Measurements from ENCODE around the gene FCSK.

The FCSK gene

DNA sequence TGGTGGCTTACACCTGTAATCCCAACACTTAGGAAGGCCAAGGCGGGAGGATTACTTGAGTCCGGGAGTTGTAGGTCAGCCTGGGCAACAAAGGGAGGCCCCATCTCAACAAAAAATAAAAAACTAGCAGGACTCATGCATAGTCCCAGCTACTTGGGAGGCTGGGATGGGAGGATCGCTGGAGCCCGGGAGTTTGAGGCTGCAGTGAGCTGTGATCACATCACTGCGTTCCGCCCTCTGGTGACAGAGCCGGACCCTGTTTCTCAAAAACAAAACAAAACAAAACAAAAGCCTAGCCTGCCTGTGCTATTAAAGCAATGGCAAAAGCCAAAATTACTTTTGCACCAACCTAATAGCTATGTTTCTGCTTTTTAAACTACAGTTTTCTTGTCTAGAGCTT, 1.5 kb downstream of the FCSK start:
- ATAC-seq = no peak

DNA sequence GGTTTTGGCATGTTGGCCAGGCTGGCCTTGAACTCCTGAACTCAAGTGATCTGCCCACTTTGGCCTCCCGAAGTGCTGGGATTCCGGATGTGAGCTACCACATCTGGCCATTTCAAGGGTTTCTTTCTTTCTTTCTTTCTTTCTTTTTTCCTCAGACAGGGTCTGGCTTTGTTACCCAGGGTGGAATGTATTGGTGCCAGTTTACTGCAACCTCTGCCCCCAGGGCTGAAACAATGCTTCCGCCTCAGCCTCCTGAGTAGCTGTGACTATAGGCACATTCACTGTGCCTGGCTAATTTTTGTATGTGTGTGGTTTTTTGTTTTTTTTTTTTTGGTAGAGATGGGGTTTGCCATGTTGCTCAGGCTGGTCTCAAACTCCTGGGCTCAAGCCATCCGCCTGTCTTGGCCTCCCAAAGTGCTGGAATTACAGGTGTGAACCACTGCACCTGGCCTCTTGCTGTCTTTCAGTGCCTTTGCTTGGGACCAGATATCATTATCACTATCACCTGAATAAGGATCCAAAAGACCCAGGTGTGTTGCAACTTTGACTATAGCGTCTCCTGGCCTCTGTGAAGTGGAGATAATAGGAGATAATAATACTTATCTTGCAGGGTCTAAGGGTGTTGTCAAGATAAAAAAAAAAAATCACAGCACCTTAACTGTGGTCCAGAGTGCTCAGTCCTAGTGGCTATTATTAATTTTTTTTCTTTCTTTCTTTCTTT, 3.2 kb downstream of the FCSK start:
- no peak for ATAC-seq

DNA sequence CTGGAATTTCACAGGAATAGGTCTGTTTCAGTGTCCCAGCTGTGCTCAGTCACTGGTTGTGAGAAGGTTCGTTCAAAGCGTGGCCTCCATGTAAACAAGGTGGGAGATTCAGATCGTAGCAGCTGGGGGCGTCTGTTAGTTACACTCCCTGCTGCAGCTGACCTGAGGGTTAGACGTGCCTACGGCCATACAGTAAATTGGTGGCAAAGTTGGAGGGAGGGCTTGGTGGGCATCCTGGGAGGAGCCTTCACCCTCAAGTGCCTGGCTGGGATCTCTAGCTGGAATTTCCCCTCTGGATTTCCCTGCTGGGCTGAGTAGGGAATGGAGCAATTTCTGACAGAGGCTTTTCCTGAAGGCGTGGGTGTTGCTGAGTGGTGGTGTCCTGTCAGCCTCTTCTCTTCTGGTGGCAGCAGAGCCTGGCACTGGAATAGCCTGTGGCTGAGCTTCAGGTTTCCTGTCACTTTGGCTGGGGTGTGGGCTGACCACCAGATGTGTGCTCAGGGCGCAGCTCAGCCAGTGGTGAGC, 6.4 kb downstream of the FCSK start:
- ATAC-seq = no peak

DNA sequence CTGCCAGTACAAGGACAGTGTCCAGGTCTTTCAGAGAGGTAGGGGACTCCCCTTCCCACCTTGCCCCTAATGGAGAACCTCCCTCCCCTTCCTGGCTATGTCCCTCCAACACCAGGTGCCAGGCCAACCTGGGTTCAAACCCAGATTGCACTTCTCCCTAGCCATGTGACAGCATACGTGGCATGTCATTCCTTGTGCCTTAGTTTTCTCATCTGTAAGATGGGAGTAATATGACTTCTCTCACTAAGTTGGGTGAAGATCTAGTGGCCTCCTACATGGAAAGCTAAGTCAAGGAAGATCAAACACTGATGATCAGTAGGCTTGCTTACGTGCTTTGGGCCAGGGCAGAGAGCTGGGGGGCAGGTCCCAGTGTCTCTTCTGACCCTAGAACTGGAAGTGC, 8.8 kb downstream of the FCSK start:
- ATAC-seq = no peak

DNA sequence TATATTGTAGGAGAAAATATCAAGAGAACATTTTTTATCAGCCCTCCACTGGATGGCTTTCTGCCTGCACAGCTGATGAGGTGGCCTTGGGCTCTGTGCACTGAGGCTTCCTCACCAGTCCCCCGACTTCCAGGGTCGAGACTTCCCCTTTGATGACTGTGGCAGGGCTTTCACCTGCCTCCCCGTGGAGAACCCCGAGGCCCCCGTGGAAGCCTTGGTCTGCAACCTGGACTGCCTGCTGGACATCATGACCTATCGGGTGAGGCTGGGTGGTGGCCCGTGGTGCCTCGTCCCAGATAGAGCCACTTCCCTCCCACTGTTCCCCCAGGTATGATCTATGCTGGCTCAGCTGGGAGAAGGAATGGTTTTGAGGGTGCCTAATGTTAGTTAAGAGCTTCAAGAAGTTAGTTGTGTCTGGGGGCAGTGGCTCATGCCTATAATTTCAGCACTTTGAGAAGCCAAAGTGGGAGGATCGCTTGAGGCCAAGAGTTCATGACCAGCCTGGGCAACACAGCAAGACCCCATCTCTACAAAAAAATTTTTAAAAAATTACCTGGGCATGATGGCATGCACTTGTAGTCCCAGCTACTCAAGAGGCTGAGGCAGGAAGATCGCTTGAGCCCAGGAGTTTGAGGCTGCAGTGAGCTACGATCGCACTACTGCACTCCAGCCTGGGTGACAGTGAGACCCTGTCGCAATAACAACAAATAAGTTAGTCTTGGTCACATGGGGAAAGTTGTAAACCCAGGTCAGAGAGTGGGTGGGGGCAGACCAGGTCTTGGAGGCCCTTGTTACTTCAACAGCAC, 11.8 kb downstream of the FCSK start:
- no peak for ATAC-seq

DNA sequence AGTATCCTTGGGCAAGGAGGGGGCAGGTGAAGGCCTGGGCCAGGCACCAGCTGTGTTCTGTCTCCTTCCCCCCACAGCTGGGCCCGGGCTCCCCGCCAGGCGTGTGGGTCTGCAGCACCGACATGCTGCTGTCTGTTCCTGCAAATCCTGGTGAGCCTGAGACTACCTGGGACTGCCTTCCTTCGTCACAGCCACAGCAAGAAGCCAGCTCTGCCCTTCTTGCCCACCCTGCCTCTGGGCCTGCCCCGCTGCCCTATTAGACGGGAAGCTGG, 12.3 kb downstream of the FCSK start:
- no peak for ATAC-seq

DNA sequence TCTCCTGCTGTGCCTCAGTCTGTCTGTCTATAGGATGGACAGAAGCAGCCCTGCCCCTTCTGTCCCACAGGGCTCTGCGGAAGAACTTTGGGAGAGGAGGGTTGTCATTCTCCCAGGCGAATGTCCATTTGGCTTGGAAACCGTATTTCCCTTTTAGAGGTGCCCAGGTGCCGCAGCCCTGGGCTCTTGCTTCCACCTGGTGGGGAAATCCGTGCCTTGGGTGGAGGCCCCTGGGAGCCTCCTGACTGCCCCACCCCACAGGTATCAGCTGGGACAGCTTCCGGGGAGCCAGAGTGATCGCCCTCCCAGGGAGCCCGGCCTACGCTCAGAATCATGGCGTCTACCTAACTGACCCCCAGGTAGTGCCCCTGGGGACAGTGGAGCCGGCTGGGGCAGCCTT, 12.7 kb downstream of the FCSK start:
- no peak for ATAC-seq

DNA sequence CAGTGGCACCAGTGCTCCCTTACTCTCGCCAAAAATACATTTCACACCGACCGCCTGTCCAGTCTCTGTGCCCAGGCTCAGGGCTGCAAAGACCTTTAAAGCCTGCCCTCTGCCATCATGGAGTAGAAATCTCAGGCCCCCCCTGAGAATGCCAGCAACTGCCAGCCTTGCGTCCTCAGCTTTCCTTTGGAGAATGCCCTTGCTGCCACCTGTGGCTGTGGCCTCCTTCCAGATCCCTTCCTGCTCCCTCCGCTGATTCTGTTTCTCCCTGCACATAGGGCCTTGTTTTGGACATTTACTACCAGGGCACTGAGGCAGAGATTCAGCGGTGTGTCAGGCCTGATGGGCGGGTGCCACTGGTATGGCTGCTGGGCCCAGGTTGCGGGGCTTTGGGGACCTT, 13.2 kb downstream of the FCSK start:
- ATAC-seq = no peak

DNA sequence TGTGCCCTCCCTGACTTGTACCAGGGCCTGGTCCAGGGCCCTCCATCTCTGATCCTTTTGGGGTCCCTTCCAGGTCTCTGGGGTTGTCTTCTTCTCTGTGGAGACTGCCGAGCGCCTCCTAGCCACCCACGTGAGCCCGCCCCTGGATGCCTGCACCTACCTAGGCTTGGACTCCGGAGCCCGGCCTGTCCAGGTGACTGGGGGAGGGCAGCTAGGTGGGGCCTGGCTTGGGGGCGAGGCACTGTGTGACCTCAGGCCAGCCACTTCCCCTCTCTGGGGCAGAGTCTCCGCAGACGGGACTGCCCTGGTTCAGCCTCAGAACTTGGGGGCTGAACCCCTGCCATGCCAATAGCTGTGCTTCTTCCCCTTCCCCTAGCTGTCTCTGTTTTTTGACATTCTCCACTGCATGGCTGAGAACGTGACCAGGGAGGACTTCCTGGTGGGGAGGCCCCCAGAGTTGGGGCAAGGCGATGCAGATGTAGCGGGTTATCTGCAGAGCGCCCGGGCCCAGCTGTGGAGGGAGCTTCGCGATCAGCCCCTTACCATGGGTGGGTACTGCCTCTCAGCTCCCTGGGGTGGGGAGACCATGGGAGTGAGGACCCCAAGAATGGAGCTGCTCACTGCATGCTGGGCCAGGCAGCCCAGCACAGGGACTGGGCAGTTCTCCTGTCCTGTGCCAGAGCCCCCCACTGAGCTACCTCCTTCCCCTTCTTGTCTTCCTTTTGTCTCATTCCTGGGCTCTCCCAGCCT, 14.6 kb downstream of the FCSK start:
- no peak for ATAC-seq

DNA sequence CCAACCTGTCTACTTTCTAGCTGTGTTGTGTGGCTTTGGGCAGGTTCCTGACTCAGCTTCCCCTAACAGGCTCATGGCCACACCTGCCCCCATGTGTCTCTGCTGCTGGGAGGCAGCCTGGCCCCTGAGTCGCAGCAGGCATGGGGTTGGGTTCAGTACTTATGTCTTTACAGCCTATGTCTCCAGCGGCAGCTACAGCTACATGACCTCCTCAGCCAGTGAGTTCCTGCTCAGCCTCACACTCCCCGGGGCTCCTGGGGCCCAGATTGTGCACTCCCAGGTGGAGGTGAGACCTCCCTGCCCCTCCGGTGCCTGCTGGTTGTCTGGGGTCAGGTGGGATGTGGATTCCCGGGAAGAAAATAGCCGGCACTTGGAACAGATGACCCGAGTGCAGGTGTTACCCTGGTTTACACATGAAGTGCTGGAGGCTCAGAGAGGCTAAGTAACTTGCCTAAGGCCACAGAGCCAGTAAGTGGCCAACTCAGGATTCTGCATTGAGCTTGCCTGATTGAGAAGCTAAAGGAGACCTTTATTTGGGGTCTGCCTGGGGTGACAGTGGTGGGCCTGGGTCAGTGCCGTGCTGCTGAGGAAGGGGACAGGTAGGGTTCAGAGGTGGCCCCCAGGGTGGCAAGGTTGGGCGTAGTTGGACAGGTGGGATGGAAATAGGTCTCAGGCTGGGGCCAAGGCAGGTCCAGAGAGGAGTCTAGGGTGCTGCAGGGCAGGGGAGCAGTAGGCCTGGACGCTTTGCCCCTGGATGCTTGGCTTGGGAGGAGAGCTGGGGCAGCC, 15.9 kb downstream of the FCSK start:
- no peak for ATAC-seq

DNA sequence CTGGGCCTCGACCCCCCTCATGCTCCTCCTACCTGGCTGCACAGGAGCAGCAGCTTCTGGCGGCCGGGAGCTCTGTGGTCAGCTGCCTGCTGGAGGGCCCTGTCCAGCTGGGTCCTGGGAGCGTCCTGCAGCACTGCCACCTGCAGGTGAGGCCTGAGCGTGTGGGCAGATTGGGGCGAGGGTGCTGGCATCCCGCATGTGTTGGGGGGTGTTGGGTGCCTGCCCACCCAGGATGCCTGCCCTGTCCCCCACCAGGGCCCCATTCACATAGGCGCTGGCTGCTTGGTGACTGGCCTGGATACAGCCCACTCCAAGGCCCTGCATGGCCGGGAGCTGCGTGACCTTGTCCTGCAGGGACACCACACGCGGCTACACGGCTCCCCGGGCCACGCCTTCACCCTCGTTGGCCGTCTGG, 16.5 kb downstream of the FCSK start:
- no peak for ATAC-seq

DNA sequence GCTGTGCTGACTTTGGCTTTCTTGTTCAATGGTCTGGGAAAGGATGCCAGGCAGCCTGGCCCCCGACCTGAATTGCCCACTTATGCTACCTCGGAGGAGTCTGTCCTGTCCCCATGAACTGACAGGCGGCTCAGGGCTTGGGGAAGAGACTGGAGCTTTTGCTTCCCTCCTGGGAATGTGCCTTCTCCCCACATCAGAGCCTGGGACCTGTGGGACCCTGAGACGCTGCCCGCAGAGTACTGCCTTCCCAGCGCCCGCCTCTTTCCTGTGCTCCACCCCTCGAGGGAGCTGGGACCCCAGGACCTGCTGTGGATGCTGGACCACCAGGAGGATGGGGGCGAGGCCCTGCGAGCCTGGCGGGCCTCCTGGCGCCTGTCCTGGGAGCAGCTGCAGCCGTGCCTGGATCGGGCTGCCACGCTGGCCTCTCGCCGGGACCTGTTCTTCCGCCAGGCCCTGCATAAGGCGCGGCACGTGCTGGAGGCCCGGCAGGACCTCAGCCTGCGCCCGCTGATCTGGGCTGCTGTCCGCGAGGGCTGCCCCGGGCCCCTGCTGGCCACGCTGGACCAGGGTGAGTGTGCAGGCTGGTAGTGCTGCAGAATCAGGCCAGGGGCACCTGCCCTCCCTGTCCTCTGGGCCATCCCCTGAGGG, 18.5 kb downstream of the FCSK start:
- no peak for ATAC-seq

DNA sequence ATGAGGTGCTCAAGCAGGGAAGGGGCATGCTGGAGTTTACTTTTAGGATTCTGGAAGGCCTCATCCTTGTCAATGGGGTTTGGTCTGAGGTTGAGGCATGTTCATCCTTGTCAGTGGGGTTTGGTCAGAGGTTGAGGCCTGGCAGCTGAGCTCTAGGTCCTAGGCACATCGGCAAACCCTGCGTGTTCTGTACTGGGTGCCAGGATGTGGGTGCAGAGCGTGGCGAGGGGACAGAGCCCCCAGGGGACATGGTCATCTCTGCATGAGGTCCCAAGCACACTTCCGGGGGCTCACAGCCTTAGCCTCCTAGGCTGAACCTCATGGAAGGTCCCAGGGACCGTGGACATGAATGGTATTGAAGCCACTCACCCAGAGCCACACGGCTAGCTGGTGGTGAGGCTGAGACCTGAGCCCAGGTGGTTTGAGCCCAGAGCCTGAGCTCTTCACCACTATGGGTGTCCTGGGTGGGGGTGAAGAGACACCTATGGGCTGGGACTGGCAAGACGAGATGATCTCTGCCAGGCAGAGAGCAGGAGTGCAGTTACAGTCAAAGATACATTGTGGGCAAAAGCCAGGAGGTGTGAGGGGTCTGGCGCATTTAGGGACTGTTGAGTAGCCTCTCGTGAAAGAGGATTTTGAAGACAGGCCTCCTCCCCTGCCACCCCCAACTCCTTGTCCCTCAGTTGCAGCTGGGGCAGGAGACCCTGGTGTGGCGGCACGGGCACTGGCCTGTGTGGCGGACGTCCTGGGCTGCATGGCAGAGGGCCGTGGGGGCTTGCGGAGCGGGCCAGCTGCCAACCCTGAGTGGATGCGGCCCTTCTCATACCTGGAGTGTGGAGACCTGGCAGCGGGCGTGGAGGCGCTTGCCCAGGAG, 19.3 kb downstream of the FCSK start:
- ATAC-seq = no peak

DNA sequence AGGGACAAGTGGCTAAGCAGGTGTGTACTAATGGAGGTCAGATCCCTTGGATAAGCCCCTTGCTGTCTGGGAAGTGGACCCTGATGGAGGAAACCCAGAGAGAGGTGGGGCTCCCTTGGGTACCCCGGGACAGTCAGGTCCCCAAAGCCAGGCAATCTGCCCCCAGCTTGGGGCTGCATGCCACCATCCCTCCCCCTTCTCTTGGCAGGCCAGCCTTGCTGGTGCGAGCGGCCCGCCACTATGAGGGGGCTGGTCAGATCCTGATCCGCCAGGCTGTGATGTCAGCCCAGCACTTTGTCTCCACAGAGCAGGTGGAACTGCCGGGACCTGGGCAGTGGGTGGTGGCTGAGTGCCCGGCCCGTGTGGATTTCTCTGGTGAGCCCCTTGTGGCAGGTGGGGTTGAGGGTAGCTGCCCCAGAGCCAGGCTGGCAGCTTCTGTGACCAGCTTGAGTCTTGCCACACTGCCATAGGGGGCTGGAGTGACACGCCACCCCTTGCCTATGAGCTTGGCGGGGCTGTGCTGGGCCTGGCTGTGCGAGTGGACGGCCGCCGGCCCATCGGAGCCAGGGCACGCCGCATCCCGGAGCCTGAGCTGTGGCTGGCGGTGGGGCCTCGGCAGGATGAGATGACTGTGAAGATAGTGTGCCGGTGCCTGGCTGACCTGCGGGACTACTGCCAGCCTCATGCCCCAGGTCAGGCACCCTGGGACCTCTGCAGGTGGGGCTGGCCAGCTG, 20.1 kb downstream of the FCSK start:
- ATAC-seq = no peak

DNA sequence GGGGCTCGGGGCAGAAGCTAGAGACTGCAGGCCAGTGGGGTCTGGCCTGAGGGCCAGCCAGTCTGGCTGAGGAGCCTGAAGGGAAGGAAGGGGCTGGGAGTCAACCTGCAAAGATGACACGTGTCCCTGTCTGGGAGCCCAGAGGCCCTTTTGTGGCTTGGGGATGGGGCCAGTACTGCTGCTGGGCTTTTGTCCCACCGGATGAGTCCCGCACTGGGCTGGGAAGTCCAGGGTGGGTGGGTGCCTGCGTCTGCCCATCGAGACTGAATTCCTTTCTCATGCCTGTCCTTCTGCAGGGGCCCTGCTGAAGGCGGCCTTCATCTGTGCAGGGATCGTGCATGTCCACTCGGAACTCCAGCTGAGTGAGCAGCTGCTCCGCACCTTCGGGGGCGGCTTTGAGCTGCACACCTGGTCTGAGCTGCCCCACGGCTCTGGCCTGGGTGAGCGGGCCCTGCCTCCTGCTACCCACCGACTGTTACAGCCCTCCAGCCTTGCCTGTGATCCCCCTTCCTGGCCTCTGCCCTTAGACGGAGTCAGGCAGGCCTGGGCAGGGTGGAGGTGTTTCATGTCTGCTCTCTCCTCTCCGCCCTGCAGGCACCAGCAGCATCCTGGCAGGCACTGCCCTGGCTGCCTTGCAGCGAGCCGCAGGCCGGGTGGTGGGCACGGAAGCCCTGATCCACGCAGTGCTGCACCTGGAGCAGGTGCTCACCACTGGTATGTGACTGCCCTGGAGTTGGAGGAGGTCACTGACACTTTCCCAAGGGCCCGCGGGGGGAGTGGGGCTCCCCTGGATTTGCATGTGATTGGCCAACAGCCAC, 20.9 kb downstream of the FCSK start:
- no peak for ATAC-seq

DNA sequence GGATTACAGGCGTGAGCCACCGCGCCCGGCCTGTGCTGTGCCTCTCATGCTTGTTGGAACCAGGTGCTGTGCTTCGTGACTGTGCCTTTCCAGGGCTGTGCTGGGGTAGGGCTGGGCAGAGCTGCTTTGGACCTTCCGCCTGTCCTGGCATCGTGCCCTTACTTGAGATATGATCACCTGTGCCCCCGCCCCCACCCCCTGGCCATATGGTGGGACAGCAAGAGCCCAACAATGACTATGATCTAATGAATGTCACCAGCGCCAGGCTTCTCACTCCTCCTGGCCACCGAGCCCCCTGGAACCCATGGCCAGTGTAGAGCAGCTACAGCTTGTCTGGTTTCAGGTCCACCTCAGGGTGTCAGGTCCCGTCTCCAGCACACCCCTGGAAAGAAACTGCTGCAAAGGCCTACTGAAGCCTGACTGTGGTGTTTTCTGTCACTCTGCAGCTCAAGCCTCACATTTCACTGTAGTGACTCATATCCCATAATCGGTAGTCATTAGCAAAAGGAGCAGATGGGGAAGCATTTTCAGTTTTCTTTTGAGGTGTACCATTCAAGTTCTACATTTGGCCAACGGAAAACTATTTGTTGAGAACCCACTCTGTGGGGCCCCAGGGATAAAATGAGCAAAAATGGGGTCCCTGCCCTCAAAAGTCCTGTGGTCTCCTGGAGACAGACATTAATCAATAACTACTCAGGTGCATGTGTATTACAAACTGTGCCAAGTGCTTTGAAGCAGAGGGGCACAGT, 22.1 kb downstream of the FCSK start:
- ATAC-seq = peak; percentile 94

DNA sequence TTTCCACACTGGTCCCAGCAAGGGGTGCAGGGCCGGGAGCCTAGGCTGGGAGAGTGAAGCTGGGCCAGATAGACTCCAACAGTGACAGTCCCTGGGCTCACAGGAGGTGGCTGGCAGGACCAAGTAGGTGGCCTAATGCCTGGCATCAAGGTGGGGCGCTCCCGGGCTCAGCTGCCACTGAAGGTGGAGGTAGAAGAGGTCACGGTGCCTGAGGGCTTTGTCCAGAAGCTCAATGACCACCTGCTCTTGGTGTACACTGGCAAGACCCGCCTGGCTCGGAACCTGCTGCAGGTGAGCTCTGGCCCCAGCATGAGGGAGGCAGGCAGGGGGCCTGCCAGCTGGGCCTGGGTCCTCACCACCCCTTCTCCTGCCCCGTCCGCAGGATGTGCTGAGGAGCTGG, 23.8 kb downstream of the FCSK start:
- ATAC-seq = no peak

DNA sequence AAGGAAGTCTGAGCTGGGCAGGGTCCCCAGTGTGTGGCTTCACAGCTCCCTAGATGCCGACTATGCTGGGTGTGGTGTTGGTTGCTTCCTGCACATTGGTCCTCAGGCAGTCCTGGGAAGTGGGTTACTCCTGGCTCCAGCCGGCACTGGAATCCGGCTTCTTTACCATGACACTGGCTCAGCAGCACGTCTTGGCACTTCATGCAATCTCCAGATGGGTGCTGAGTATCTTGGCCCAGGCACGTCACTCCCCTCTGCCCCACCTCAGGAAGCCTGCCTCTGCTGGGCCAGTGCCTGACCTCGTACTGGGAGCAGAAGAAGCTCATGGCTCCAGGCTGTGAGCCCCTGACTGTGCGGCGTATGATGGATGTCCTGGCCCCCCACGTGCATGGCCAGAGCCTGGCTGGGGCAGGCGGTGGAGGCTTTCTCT, 24.5 kb downstream of the FCSK start:
- no peak for ATAC-seq
